NCI-H1092 (cell line): ENCODE data around the gene NEFH.

Experiments
- DNase-seq: peaks from one replicate; lab custom pipeline; 2025; lab: John Stamatoyannopoulos, UW

Gene NEFH

GRCh38 chr22:29493636-29494035 lies 13.6 kb downstream of the NEFH start:
- DNase-seq = no peak

- no peak for DNase-seq
These were observed 19.8 kb downstream of the NEFH start for GRCh38 chr22:29499852-29500251.

- DNase-seq = no peak
These were observed 23.9 kb downstream of the NEFH start for GRCh38 chr22:29503811-29504372.

DNA sequence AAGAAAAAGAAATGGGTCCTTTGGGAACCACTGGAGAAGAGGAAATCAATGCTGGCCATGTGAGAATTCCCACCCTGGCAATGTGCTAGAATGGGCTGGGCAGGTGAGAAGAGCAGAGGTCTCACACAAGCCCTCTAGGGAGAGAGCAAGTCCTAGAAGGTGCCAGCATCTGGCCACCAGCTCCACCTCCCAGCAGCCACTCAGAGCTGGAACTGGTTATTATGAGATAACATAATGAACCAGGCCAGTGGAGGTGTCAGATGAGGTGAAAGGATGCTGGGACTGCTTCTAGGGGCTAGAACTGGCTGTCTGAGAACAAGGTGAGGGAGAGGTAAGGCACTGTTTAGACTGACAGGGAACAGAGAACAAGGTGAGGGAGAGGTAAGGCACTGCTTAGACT lies 29.3 kb downstream of the NEFH start:
- DNase-seq = no peak

DNA sequence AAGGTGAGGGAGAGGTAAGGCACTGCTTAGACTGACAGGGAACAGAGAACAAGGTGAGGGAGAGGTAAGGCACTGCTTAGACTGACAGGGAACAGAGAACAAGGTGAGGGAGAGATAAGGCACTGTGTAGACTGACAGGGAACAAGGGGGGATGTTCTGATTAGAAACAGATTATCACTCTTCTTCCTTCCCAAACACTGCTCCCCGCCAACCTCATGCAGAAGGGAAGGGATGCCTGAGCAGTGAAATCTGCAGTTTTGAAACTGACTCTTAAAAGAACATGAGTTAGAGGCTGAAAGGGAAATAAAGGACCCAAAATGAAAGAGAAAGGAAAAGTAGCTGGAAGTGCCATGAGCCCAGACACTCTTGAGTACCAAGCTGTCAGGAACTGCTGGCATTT lies 29.8 kb downstream of the NEFH start:
- no peak for DNase-seq

DNA sequence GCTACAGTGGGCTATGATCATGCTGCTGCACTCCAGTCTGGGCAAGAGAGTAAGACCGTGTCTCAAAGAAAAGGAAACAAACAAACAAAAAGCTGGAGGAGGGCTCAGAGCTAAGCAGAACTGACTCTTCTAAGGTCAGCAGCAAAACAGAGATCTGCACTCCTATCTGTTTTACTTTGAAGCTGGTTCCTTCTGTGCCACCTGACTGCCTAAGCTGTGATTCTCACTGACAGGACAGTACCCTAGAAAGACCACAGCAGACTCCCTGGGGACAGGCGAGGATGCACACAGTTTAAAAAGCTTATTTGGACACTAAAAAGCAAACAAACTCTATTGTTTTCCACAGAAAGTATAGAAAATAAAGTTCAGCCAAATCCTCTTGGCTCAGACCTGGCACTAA lies 30.5 kb downstream of the NEFH start:
- no peak for DNase-seq

GRCh38 chr22:29511126-29511862 lies 31.3 kb downstream of the NEFH start:
- no peak for DNase-seq

DNA sequence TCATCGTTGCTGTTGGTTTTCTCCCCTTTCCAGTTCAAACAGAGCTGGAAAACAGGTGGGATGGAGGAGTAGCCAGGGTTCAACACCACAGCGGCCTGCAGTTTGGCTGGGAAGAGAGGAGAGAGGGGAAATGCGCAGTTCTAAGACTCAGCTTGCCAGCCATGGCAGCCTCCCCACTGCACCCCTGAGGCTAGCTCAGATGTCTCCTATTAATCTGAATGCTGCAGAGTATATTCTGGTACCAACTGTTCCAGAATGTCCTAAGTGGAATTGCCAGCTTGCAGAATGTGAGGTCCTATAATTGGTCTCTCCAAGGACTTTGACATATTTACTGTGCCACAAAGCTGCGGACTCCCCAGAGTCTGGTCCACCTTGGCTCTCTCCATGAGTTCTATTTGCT lies 32.0 kb downstream of the NEFH start:
- DNase-seq = no peak

GRCh38 chr22:29517215-29517908 lies 37.3 kb downstream of the NEFH start:
- no peak for DNase-seq

- DNase-seq = no peak
These were observed 38.4 kb downstream of the NEFH start for GRCh38 chr22:29518427-29518826.

DNA sequence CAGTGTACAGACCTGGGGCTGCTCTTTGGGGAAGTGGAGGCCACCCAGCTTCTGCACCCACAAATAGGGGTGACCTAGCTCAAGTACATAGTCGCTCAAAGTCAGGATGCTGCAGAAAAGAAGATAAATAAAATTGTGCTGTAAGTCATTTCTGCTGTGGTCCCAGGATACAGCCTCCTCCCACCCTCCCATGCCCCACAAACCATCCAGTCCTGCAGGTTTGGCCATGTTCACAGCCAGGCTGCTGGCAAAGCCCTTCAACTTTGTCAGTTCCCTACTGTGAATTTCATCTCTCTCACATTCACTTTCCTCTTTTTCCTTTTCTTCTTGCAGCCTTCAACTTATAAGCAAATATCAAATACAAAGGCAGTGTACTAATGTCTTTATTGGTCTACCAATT lies 40.0 kb downstream of the NEFH start:
- no peak for DNase-seq

GRCh38 chr22:29520851-29521250 lies 40.8 kb downstream of the NEFH start:
- DNase-seq = no peak

DNA sequence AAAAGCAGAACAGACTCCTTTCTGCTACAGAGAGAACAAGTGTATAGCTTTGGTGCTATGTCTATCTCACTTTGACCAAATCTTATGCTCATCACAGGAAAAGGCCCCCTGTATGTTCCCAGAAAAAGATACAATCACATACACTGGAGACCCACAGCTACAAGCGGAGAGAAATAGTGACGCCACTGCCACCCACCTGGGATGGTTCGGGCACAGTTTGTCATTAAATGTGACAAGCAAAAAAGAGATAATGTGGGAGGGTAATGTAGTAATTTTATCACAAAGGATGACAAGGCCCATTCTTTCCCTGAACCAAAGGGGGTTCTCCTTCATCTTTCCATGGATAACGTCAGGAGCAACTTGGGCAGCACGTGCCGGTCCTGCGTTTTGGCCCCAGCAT lies 41.5 kb downstream of the NEFH start:
- no peak for DNase-seq

GRCh38 chr22:29523761-29524160 lies 43.7 kb downstream of the NEFH start:
- DNase-seq = no peak

DNA sequence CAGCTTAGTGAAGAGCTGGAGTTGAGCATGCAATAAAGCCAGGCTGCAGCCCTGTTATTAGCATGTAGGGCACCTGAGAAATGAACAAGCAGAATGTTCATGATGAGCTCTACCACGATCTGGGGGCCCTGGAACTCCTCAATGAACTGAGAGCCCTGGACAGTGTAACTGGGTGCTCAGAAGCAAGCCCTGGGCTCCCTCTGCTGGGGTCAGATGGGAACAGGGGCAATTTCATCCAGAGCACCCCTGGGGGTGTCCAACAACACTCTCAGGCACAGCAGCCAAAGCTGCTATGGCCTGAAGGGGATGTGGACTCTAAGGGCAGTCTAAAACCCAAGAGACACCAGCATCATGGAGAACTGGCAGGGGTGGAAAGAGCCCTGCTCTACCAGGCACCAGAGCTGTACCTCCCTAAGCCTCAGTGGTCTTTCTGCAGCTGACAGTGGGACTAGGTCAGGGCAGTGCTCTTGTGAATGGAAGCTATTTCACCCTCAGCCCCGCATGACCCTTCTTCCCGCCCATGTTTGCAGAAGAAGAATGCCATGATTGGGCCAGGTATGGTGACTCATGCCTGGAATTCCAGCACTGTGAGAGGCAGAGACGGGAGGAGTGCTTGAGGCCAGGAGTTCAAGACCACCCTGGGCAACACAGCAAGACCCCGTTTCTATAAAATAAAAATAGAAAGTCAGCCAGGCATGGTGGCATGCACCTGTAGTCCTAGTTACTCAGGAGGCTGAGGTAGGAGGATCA lies 44.6 kb downstream of the NEFH start:
- DNase-seq = no peak

DNA sequence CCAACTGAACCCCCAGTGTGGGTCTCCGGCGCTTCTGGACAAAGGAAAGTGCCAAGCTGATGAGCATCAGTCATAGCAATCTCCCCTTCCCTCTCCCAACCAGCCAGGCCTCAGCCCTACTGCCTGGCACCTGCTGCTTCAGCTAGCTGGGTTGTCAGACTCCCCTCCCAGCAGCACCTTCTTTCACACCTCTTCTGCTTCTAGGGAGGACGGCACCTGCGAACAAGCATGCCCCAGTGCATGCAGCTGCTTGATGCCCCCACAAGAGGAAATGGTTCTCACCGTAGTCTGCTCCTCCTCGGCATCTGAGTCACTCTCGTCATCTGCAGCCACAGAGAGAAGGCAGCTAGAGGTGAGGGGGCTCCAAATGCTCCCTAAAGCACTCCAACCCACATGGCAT lies 48.1 kb downstream of the NEFH start:
- no peak for DNase-seq

DNA sequence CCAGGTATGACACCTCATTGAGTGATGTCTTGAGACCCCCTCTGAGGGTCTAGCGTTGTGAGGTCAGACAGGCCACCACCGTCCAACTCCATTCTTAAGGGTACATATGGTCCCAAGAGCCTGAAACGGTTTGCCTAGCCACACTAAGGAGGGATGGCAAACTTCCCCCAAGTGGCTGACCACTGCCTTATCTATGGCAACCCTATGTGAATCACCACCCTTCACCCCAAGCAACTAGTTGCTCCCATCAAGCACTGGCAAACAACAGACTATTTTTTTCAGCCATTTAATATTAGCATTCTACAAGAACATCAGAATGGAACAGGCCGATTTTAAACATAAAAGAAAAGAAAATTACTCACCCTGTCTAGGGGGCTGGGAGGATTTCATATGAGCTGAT lies 50.7 kb downstream of the NEFH start:
- no peak for DNase-seq

- DNase-seq = no peak
These were observed 51.4 kb downstream of the NEFH start for GRCh38 chr22:29531419-29531818.

GRCh38 chr22:29536411-29536810 lies 56.4 kb downstream of the NEFH start:
- DNase-seq = no peak

DNA sequence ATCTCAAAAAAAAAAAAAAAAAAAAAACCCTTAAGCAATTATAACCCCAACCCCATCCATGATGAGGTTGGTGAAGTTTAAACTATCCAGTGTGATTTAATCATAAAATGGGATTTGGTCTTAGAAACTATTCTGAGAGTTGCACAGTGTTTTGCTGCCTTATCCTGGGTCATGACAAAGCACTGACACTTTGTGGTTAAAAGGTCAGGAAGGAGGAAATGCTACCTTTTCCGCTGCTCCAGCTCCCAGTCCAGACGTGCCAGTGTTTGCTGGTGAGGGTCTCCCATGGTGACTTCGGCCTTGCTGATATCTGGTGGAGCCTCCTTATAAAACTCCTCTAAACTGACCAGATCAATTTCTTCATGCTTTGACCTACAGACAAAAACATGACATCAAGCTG lies 59.1 kb downstream of the NEFH start:
- no peak for DNase-seq
